ENCODE results near the gene SLC7A9. TPM values are rescaled to one million over a fixed set of nuclear protein-coding genes. Genes with fewer than 3 reads are reported as not detected.

SLC7A9 gene
- not detected in 2 replicates for total RNA-seq

DNA sequence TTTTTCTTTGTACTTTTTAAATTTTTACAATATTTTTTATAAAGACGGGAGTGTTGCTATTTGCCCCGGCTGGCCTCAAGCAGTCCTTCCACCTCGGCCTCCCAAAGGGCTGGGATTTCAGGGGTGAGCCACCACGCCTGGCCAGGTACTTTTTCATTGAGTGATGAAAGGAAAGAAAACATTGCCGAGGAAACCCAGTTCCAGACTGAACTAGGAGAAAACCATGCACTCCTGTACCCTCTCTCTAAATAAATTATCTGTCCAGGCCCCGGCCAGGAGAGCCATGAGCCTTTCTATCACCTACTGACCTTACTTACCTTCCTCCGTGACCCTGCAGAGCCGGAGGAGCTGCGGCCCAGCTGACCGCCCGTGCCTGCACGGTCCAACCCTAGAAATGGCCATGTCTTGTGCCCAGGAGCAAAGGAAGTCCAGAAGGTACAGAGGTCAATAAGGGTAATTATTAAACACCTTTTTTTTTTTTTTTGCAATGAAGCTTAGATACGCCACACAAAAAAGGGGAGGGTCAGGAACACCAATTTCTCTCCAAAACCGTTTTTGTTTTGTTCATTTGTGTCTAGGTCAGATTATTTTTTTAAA, at the start of gene SLC7A9:
Gene SLC7A9, minus strand, starts transcription at position 399 of the 597 bp plus-strand sequence. CDS start 1,233 bp downstream, outside the sequence.

Other genes starting within 250 kb of the SLC7A9 start
- gene ANKRD27, start 194.6 kb downstream of the SLC7A9 start, total RNA-seq = 28.6 and 29.4 TPM in 2 replicates
- gene RGS9BP, start 193.9 kb downstream of the SLC7A9 start, total RNA-seq = 0.07 and 0.20 TPM in 2 replicates
- 15.5 and 18.7 TPM in 2 replicates for gene NUDT19, start 177.9 kb downstream of the SLC7A9 start, total RNA-seq
- gene TDRD12, start 150.0 kb downstream of the SLC7A9 start, total RNA-seq = 0.60 and 0.79 TPM in 2 replicates
- gene CEP89, start 102.2 kb upstream of the SLC7A9 start, total RNA-seq = 22.8 and 35.0 TPM in 2 replicates
- 2.2 and 5.5 TPM in 2 replicates for gene FAAP24, start 102.5 kb upstream of the SLC7A9 start, total RNA-seq
- 0.54 and 1.3 TPM in 2 replicates for gene RHPN2, start 195.1 kb upstream of the SLC7A9 start, total RNA-seq
- gene GPATCH1, start 211.4 kb upstream of the SLC7A9 start, total RNA-seq = 5.2 and 8.2 TPM in 2 replicates

All from mammary microvascular endothelial cell (primary cell).